Measurements from ENCODE around the gene ZFP42.
"Not testable (repeated sequence)": the region's sequence is repeated elsewhere in the genome, so short reads cannot be mapped to it uniquely, and the experiment has no call there.

ZFP42 gene

GRCh38 chr4:188021548-188022249, 26.1 kb downstream of the ZFP42 start:
- DNase-seq (ENCODE audit: low read depth in 2 of 2): no peak

GRCh38 chr4:188023682-188024081, 28.1 kb downstream of the ZFP42 start:
- no peak for DNase-seq (ENCODE audit: low read depth in 2 of 2)

GRCh38 chr4:188025476-188025875, 29.9 kb downstream of the ZFP42 start:
- no peak for DNase-seq (ENCODE audit: low read depth in 2 of 2)

GRCh38 chr4:188029114-188029513, 33.5 kb downstream of the ZFP42 start:
- no peak for DNase-seq (ENCODE audit: low read depth in 2 of 2)

- no peak for DNase-seq (ENCODE audit: low read depth in 2 of 2)
These were observed 34.8 kb downstream of the ZFP42 start for GRCh38 chr4:188030401-188030800.

GRCh38 chr4:188031751-188032150, 36.2 kb downstream of the ZFP42 start:
- no peak for DNase-seq (ENCODE audit: low read depth in 2 of 2)

GRCh38 chr4:188032170-188032569, 36.6 kb downstream of the ZFP42 start:
- no peak for DNase-seq (ENCODE audit: low read depth in 2 of 2)

GRCh38 chr4:188032583-188032982, 37.0 kb downstream of the ZFP42 start:
- DNase-seq (ENCODE audit: low read depth in 2 of 2): no peak

GRCh38 chr4:188037003-188037713, 41.6 kb downstream of the ZFP42 start:
- DNase-seq (ENCODE audit: low read depth in 2 of 2): no peak

GRCh38 chr4:188041721-188042120, 46.1 kb downstream of the ZFP42 start:
- no peak for DNase-seq (ENCODE audit: low read depth in 2 of 2)

- no peak for DNase-seq (ENCODE audit: low read depth in 2 of 2)
These were observed 46.6 kb downstream of the ZFP42 start for GRCh38 chr4:188042191-188042590.

- DNase-seq (ENCODE audit: low read depth in 2 of 2): no peak
These were observed 47.6 kb downstream of the ZFP42 start for GRCh38 chr4:188043154-188043553.

- not testable (repeated sequence) for DNase-seq (ENCODE audit: low read depth in 2 of 2)
These were observed 49.9 kb downstream of the ZFP42 start for GRCh38 chr4:188045461-188045860.

GRCh38 chr4:188046657-188047056, 51.1 kb downstream of the ZFP42 start:
- DNase-seq (ENCODE audit: low read depth in 2 of 2): no peak

- no peak for DNase-seq (ENCODE audit: low read depth in 2 of 2)
These were observed 57.7 kb downstream of the ZFP42 start for GRCh38 chr4:188053302-188053701.
